Measurements from ENCODE around the gene HERPUD2.

HERPUD2 gene

DNA sequence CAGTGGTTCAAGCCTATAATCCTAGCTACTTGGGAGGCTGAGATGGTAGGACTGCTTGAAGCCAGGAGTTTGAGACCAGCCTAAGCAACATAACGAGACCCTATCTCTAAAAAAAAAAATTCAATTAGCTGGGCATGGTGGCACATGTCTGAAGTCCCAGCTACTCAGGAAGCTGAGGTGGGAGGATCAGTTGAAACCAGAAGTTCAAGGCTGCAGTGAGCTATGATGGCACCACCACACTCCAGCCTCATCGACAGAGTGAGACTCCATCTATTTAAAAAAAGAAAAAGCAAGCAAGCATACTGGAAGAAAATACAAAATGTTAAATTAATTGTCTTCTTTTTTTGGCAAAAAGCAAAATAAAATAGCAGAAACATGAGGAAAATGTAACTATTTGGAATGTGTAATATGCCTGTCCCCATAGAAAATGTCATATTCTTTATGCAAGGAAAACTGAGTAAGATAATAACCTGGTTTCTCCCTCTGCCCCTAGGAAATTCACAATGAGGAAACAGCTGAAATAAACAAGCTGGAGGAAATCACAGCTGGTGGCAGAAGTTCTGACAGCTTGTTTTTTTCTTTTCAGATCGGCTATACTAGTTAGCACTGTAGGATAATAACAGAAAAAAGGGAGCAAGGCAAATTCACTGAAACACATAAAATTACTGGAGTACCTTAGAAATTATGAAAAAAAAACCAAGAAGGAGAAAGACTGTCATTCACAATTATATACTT is 48.5 kb downstream of the HERPUD2 start:
- no peak overlapping the region for H3K4me3 ChIP-seq (ENCODE audit: low read depth, low read length)
- no peak for DNase-seq
- TF ChIP-seq, protein P1, sequence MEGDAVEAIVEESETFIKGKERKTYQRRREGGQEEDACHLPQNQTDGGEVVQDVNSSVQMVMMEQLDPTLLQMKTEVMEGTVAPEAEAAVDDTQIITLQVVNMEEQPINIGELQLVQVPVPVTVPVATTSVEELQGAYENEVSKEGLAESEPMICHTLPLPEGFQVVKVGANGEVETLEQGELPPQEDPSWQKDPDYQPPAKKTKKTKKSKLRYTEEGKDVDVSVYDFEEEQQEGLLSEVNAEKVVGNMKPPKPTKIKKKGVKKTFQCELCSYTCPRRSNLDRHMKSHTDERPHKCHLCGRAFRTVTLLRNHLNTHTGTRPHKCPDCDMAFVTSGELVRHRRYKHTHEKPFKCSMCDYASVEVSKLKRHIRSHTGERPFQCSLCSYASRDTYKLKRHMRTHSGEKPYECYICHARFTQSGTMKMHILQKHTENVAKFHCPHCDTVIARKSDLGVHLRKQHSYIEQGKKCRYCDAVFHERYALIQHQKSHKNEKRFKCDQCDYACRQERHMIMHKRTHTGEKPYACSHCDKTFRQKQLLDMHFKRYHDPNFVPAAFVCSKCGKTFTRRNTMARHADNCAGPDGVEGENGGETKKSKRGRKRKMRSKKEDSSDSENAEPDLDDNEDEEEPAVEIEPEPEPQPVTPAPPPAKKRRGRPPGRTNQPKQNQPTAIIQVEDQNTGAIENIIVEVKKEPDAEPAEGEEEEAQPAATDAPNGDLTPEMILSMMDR (IDR thresholded peaks at IDR 0.05; ENCODE audit: low read depth, low read length): no peak
- no peaks in the 10 kb centered on the region for H3K9me3 ChIP-seq
- H3K27me3 ChIP-seq: no peaks in the 10 kb centered on the region
- H3K4me1 ChIP-seq: peaks cover 7% of the 10 kb centered on the region
- H3K36me3 ChIP-seq: no peaks in the 10 kb centered on the region

DNA sequence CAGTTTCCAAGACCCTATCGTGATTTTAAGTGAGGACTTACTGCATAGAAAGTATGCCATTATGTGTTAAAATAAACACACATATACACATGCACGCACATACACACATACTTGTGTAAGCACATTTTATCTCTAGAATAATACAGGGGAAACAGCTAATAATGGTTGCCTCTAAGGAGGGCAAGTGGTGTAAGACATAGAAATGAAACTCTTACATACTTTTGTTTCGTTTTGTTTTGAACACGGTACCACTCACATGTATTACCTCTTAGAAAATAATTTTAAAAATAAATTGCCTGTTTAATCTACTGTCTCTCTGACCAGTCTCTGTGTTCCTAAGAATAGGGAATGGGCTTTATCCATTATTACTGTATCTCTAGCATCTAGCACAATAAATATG is 49.2 kb downstream of the HERPUD2 start:
- Histone ChIP-seq H3K36me3 (no peaks in the 10 kb centered on the region), H3K27me3 (no peaks in the 10 kb centered on the region), H3K4me1 (peaks cover 7% of the 10 kb centered on the region), H3K9me3 (no peaks in the 10 kb centered on the region), H3K4me3 (ENCODE audit: low read depth, low read length) (no peak overlapping the region)
- TF ChIP-seq, protein P1 (IDR thresholded peaks at IDR 0.05; ENCODE audit: low read depth, low read length): no peak
- DNase-seq: no peak

DNA sequence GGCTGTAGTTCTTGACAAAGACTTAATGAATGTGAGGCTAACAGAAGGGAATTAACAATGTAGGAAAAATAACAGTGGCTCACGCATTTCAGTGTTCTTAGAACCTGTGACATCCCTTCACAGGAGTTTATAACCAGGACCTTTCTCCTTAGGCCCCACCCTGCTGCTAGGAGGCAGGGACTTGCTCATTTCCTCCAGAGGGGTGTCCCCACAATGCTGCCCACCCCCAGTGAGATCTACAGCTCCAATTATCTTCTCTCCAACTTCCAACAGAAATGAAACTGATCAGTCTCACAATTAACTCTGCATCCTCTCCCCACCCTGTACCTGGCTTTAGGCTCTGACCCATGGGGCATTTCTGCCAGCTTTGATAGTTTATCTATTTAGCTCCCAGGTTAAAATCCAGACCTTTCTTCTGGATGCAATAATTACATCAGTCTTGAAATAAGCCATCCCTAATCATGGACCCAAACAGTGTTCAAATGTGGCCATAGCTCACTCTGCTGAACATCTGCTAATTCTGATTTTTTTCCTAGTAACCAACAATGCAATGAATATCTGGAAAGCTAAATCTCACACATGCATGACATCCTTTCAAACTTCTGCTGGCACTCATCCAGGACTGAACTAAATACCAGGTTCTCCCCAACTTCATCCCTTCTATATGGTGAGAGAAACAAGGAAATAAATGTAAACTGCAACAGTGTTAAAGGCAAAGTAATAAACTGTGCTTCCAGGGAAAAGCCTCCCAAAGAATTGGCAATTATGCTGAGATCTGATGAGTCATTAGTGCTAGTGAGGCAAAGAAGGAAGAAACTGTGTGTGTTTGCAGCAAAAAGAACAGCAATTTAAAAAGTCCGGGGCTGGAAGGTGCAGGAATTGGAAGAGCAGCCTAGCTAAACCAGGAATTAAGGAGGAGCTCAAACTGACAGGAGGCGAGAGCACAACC is 64.6 kb downstream of the HERPUD2 start:
- Histone ChIP-seq H3K36me3 (no peaks in the 10 kb centered on the region), H3K4me1 (peaks cover 10% of the 10 kb centered on the region), H3K27me3 (no peaks in the 10 kb centered on the region), H3K9me3 (no peaks in the 10 kb centered on the region), H3K4me3 (ENCODE audit: low read depth, low read length) (no peak overlapping the region)
- DNase-seq: peak; percentile 24
- TF ChIP-seq, protein P1 (IDR thresholded peaks at IDR 0.05; ENCODE audit: low read depth, low read length): no peak

DNA sequence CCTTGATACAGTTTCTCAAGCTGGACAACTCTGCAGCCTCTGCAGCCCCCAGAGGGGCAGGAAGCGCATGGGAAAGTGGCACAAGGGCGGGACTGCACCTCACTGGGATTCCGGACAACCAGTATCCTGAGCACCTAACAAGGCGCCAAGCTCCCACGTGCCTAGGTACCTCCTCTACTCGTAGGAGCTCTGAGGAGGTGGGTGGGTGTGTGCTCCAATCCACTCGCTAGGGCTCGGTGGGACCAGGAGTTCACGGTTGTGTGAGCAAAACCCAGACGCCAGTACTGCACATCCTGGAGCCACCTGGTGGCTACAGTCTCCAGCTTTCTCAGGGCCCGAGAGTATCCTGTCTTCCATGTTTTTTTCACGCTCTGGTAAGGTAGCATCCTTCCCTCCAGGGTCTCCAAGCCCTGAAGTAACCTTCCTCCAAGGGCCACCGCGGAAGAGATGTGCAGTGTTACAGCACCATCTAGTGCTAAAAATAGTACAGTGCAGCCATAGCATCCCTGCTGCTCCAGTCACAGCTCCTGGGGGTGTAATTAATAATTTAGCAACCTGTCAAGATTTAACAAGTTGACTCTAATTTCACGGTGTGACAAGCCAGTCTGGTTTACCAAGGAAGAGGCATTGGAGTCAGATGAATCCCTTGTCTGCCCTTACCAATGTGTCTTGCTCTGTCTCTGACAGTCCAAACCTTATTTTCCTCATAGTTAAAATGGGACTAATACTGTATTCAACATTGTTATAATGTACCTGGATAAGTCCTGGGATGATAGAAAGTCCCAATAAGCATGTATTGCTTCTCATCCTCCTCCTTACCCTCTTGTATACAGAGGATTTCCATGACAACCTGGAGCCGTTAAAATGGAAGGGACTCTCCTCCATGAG is 70.4 kb downstream of the HERPUD2 start:
- TF ChIP-seq, protein P1 (IDR thresholded peaks at IDR 0.05; ENCODE audit: low read depth, low read length): peak; percentile 91
- Histone ChIP-seq H3K4me3 (ENCODE audit: low read depth, low read length) (0 out of 2 replicates have a peak overlapping the region, but pooled peaks have one; percentile 21), H3K9me3 (no peaks in the 10 kb centered on the region), H3K36me3 (no peaks in the 10 kb centered on the region), H3K27me3 (no peaks in the 10 kb centered on the region), H3K4me1 (no peaks in the 10 kb centered on the region)
- peak; percentile 65 for DNase-seq

DNA sequence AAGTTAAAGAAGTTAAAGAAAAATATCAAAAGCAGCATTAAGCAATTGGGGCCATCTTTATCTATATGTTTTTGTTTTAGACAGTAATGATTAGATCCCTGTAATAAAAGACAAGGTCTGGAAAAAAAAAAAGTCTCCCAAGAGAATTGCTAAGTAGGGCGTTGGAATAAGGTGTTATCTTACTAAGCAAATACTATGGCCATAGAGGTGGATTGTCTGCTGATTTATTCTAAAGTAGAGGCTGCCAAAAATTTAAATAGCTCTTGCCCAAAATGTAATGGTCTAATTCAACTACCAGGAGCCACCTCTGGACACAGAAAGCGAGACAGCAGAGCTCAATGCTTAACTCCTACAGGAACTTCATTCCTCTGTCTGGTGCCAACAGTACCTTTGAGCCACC is 71.6 kb downstream of the HERPUD2 start:
- TF ChIP-seq, protein P1 (IDR thresholded peaks at IDR 0.05; ENCODE audit: low read depth, low read length): no peak
- Histone ChIP-seq H3K4me3 (ENCODE audit: low read depth, low read length) (no peak overlapping the region), H3K4me1 (no peaks in the 10 kb centered on the region), H3K36me3 (no peaks in the 10 kb centered on the region), H3K9me3 (no peaks in the 10 kb centered on the region), H3K27me3 (no peaks in the 10 kb centered on the region)
- DNase-seq: no peak

All from BE2C (cell line).